ENCODE data around the gene PLA2G6. TPM values are rescaled to one million over a fixed set of nuclear protein-coding genes. Genes with fewer than 3 reads are reported as not detected.

Gene PLA2G6
- total and polyA plus RNA-seq, 2 of the 13 experiments (the other 11 are each of a cell fraction or from before 2014, with no cell fraction given), result 4.8 to 11.5 TPM

GRCh38 chr22:38218661-38219622, 37.3 kb upstream of the PLA2G6 start (continued):
- TF ChIP-seq, protein P1, sequence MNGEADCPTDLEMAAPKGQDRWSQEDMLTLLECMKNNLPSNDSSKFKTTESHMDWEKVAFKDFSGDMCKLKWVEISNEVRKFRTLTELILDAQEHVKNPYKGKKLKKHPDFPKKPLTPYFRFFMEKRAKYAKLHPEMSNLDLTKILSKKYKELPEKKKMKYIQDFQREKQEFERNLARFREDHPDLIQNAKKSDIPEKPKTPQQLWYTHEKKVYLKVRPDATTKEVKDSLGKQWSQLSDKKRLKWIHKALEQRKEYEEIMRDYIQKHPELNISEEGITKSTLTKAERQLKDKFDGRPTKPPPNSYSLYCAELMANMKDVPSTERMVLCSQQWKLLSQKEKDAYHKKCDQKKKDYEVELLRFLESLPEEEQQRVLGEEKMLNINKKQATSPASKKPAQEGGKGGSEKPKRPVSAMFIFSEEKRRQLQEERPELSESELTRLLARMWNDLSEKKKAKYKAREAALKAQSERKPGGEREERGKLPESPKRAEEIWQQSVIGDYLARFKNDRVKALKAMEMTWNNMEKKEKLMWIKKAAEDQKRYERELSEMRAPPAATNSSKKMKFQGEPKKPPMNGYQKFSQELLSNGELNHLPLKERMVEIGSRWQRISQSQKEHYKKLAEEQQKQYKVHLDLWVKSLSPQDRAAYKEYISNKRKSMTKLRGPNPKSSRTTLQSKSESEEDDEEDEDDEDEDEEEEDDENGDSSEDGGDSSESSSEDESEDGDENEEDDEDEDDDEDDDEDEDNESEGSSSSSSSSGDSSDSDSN (CRISPR knock-in tag; IDR thresholded peaks at IDR 0.05), result peak; percentile 60
- TF ChIP-seq MAZ (IDR thresholded peaks at IDR 0.05; ENCODE audit: borderline replicate concordance, low read depth, low read length) (peak; percentile 75; the same call in 1 of the 2 replicates), MAZ (CRISPR knock-in tag; IDR thresholded peaks at IDR 0.05; ENCODE audit: low read depth) (0 out of 2 replicates have a peak, but pooled peaks have one; percentile 43), PTBP1 (IDR thresholded peaks at IDR 0.05; ENCODE audit: low read depth, low read length, poor library complexity, severe bottlenecking) (peak; percentile 76), ZNF616 (CRISPR knock-in tag; IDR thresholded peaks at IDR 0.05; ENCODE audit: low read depth) (0 out of 2 replicates have a peak, but pooled peaks have one; percentile 79), ZNF441 (CRISPR knock-in tag; IDR thresholded peaks at IDR 0.05; ENCODE audit: borderline replicate concordance) (peak; percentile 68; the same call in 1 of the 2 replicates), ZNF556 (CRISPR knock-in tag; IDR thresholded peaks at IDR 0.05; ENCODE audit: borderline replicate concordance) (peak; percentile 20; the same call in 1 of the 2 replicates), TBP (CRISPR knock-in tag; IDR thresholded peaks at IDR 0.05) (no peak), ZNF446 (CRISPR knock-in tag; IDR thresholded peaks at IDR 0.05) (no peak), HIVEP1 (CRISPR knock-in tag; IDR thresholded peaks at IDR 0.05) (peak; percentile 98), ZNF777 (CRISPR knock-in tag; IDR thresholded peaks at IDR 0.05) (0 out of 2 replicates have a peak, but pooled peaks have one; percentile 34), CENPX (CRISPR knock-in tag; IDR thresholded peaks at IDR 0.05) (no peak), CTCF (CRISPR knock-in tag; IDR thresholded peaks at IDR 0.05) (no peak), THYN1 (CRISPR knock-in tag; IDR thresholded peaks at IDR 0.05; ENCODE audit: borderline replicate concordance, low read depth) (no peak), NRL (CRISPR knock-in tag; IDR thresholded peaks at IDR 0.05; ENCODE audit: borderline replicate concordance) (peak; percentile 67; the same call in 1 of the 2 replicates), NR2F2 (IDR thresholded peaks at IDR 0.05; ENCODE audit: borderline replicate concordance, low read depth) (no peak), RBFOX2 (IDR thresholded peaks at IDR 0.05; ENCODE audit: low read depth, low read length) (peak; percentile 56; the same call in 1 of the 2 replicates), SKI (IDR thresholded peaks at IDR 0.05; ENCODE audit: partially characterized antibody) (peak; percentile 41), ZNF781 (CRISPR knock-in tag; IDR thresholded peaks at IDR 0.05; ENCODE audit: borderline replicate concordance, not compliant biosample characterization) (peak; percentile 35)
- TF ChIP-seq, protein P2, sequence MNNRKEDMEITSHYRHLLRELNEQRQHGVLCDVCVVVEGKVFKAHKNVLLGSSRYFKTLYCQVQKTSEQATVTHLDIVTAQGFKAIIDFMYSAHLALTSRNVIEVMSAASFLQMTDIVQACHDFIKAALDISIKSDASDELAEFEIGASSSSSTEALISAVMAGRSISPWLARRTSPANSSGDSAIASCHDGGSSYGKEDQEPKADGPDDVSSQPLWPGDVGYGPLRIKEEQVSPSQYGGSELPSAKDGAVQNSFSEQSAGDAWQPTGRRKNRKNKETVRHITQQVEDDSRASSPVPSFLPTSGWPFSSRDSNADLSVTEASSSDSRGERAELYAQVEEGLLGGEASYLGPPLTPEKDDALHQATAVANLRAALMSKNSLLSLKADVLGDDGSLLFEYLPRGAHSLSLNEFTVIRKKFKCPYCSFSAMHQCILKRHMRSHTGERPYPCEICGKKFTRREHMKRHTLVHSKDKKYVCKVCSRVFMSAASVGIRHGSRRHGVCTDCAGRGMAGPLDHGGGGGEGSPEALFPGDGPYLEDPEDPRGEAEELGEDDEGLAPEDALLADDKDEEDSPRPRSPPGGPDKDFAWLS (CRISPR knock-in tag; IDR thresholded peaks at IDR 0.05; ENCODE audit: borderline replicate concordance), result peak; percentile 59; the same call in 1 of the 2 replicates
- TF ChIP-seq, protein P3, sequence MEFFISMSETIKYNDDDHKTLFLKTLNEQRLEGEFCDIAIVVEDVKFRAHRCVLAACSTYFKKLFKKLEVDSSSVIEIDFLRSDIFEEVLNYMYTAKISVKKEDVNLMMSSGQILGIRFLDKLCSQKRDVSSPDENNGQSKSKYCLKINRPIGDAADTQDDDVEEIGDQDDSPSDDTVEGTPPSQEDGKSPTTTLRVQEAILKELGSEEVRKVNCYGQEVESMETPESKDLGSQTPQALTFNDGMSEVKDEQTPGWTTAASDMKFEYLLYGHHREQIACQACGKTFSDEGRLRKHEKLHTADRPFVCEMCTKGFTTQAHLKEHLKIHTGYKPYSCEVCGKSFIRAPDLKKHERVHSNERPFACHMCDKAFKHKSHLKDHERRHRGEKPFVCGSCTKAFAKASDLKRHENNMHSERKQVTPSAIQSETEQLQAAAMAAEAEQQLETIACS (CRISPR knock-in tag; IDR thresholded peaks at IDR 0.05), result no peak
